ENCODE results near the gene CARD11. TPM values are rescaled to one million over a fixed set of nuclear protein-coding genes. Genes with fewer than 3 reads are reported as not detected.

CARD11 gene
- total and polyA plus RNA-seq, 2 donors (not counting 1 experiment from before 2014, with no cell fraction given): 129 to 135 TPM

DNA sequence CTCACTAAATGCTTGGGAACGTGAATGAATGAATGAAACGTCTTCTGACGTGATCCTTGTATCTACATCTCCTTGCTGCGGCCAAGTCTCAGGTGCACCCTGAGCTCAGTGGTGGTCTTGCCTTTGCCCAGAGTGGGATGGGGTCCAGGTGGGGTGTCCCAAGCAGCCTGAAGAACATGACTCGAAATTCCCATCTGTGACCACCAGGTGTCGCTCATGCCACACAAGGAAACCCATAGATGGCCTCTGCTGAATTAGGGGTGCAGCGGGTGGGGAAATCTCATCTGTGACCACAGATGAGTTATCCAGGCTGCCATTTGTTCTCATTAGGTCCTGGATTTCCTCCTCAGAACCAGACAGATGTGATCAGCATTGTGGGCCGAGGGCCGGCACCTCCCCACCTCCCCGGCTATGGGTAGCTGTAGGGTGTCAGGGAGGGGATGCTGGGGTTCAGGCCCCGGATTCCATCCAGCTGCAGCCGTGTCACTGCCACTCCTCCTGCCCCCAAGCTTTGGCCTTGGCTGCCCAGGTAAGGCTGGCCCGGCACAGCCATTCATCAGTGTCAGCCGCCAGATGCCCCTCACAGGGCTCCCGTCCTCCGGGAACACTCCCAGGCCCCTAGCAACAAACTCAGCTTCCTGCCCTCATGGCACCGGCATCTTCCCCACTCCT is 178.5 kb downstream of the CARD11 start:
- H3K27me3 ChIP-seq (replicated peaks in 1 of 4; ENCODE audit: control extremely low read depth in 1 of 4, control insufficient read depth in 3 of 4, insufficient read depth in 4 of 4, low read length in 3 of 4): no peaks in the 10 kb centered on the region
- no peaks in the 10 kb centered on the region for H4K20me1 ChIP-seq (ENCODE audit: control insufficient read depth, insufficient read depth, low read length, poor library complexity, severe bottlenecking)
- no peak overlapping the region for H3K9ac ChIP-seq (ENCODE audit: low read length)
- no peaks in the 10 kb centered on the region for H3K79me2 ChIP-seq (ENCODE audit: control insufficient read depth, insufficient read depth, low read length)
- WGBS (ENCODE audit: insufficient coverage): 71% methylated on average over 16 of the region's 17 CpGs
- H3K4me3 ChIP-seq (ENCODE audit: control extremely low read depth in 1 of 5, extremely low read depth in 1 of 5, insufficient read depth in 1 of 5, low read depth in 2 of 5, low read length in 4 of 5): no peak overlapping the region
- H3K27ac ChIP-seq (ENCODE audit: low read length in 2 of 2): no peak overlapping the region
- ChIA-PET CTCF (interaction anchor here (0.6 to 5.3 kb wide), 48 partner anchors 9 to 1032 kb away, joined by 3 to 57 read pairs (median 4); no protein-coding TSS in a partner anchor), POLR2A (no interaction called here)
- H2AFZ ChIP-seq (ENCODE audit: insufficient read depth, low read depth, low read length, poor library complexity, severe bottlenecking): no peak overlapping the region
- H3K4me2 ChIP-seq (replicated peaks; ENCODE audit: low read depth, low read length, poor library complexity, severe bottlenecking): no peak overlapping the region
- H3K36me3 ChIP-seq (replicated peaks in 1 of 2; ENCODE audit: control extremely low read depth in 1 of 2, control insufficient read depth in 1 of 2, extremely low read depth in 1 of 2, insufficient read depth in 2 of 2, low read length in 1 of 2): no peaks in the 10 kb centered on the region
- H3K4me3 Mint-ChIP-seq: peak overlapping the region; percentile 73
- intact Hi-C loops (cut with micrococcal nuclease): loop anchor here (1.0 to 10.0 kb wide), 2 partner anchors 200 to 290 kb away; no protein-coding TSS in a partner anchor
- H3K4me1 Mint-ChIP-seq: peaks cover 36% of the 10 kb centered on the region
- peak; percentile 57 for ATAC-seq (ENCODE audit: low read depth)
- TF ChIP-seq CTCF (IDR thresholded peaks at IDR 0.05) (peak; percentile 98), EZH2 (IDR thresholded peaks at IDR 0.05; ENCODE audit: borderline replicate concordance, insufficient read depth, low read depth, low read length, poor library complexity, severe bottlenecking) (no peak)
- H3K27me3 Mint-ChIP-seq: no peaks in the 10 kb centered on the region
- peaks cover 14 to 32% of the 10 kb centered on the region in 2 donors for H3K4me1 ChIP-seq (ENCODE audit: control insufficient read depth in 2 of 2, insufficient read depth in 2 of 2, low read length in 2 of 2)
- no peaks in the 10 kb centered on the region for H3K9me3 Mint-ChIP-seq (ENCODE audit: insufficient read depth)
- peak overlapping the region; percentile 83 for H3K27ac Mint-ChIP-seq
- no peaks in the 10 kb centered on the region for H3K9me3 ChIP-seq (ENCODE audit: control extremely low read depth in 1 of 3, control insufficient read depth in 2 of 3, insufficient read depth in 1 of 3, low read length in 2 of 3)
- peak; percentile 86 for DNase-seq
